22Rv1 (cell line): ENCODE measurements around the gene PDK2.

Experiments
- ZFX ChIP-seq: fragments of 450-650 bp; IDR thresholded peaks from 2 replicates; pipeline ENCODE4 v1.6.1; 2017; ENCODE audit warnings: antibody characterized with exemption, borderline replicate concordance
- TF ChIP-seq, protein P1 (sequence below): fragments of 450-650 bp; IDR thresholded peaks from 2 replicates; pipeline ENCODE4 v1.5.1; 2017; ENCODE audit warnings: mild to moderate bottlenecking

DNA sequence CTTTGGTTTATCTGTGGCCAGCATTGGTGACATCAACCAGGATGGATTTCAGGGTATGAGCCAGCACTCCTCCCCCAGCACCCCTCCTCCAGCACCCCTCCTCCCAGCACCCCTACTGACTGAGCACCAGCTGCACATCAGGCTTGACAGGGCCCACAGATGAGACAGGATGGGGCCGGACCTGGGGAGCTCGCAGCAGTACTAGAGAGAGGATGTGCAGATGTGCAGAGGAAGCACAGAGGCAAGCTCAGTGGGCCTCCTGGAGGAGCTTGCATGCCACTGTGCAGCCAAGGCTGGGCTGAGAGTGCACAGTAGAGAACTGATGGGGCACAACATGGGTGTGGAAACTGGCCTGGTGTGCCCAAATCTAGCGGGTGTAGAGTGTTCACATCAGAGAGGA lies 23.0 kb upstream of the PDK2 start:
- TF ChIP-seq, protein P1, sequence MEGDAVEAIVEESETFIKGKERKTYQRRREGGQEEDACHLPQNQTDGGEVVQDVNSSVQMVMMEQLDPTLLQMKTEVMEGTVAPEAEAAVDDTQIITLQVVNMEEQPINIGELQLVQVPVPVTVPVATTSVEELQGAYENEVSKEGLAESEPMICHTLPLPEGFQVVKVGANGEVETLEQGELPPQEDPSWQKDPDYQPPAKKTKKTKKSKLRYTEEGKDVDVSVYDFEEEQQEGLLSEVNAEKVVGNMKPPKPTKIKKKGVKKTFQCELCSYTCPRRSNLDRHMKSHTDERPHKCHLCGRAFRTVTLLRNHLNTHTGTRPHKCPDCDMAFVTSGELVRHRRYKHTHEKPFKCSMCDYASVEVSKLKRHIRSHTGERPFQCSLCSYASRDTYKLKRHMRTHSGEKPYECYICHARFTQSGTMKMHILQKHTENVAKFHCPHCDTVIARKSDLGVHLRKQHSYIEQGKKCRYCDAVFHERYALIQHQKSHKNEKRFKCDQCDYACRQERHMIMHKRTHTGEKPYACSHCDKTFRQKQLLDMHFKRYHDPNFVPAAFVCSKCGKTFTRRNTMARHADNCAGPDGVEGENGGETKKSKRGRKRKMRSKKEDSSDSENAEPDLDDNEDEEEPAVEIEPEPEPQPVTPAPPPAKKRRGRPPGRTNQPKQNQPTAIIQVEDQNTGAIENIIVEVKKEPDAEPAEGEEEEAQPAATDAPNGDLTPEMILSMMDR, result no peak
- no peak for TF ChIP-seq ZFX
